HFF-Myc (cell line): ENCODE data around the gene BORCS6.
A peak's percentile ranks its signal among the peaks of the same experiment; 100 is the strongest.

Source experiments
- DNase-seq: peaks from one replicate; pipeline ENCODE4 v3.0.0-alpha.2; 2011; ENCODE audit warnings: low read depth; ENCODE audit errors: extremely low read depth
- H3K4me3 ChIP-seq: replicated peaks from 2 replicates; pipeline ENCODE4 v1.5.1; 2011; ENCODE audit warnings: low read depth, mild to moderate bottlenecking, control low read depth, low read length
- TF ChIP-seq, protein P1 (sequence below): IDR thresholded peaks from 2 replicates; pipeline ENCODE4 v1.5.1; 2012; ENCODE audit warnings: mild to moderate bottlenecking, low read depth, low read length, control low read depth; ENCODE audit errors: missing control alignments

The BORCS6 gene

DNA sequence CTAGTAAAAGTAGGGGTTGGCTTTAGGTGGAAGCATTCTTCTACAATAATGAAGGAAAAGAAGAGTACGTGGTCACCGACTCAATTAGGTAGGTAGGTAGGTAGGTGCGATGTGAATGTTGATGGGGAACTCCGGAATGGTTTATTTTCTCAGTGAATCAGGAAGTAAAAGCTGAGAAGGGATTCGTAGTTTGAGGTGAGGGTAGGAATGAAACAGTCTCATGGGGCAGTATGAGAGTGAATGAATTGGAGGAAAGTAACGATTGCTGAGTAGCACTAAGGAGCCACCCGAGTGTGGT, 51.7 kb downstream of the BORCS6 start:
- no peak for DNase-seq
- TF ChIP-seq, protein P1, sequence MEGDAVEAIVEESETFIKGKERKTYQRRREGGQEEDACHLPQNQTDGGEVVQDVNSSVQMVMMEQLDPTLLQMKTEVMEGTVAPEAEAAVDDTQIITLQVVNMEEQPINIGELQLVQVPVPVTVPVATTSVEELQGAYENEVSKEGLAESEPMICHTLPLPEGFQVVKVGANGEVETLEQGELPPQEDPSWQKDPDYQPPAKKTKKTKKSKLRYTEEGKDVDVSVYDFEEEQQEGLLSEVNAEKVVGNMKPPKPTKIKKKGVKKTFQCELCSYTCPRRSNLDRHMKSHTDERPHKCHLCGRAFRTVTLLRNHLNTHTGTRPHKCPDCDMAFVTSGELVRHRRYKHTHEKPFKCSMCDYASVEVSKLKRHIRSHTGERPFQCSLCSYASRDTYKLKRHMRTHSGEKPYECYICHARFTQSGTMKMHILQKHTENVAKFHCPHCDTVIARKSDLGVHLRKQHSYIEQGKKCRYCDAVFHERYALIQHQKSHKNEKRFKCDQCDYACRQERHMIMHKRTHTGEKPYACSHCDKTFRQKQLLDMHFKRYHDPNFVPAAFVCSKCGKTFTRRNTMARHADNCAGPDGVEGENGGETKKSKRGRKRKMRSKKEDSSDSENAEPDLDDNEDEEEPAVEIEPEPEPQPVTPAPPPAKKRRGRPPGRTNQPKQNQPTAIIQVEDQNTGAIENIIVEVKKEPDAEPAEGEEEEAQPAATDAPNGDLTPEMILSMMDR = no peak
- peak overlapping the region; percentile 45 for H3K4me3 ChIP-seq
